ENCODE data around the gene COBL. TPM values are rescaled to one million over a fixed set of nuclear protein-coding genes. Genes with fewer than 3 reads are reported as not detected.

The COBL gene
- total RNA-seq, 4 donors from 2014 or later, result under 0.01 to 7.7 (median 2.6) TPM

- Histone ChIP-seq H3K27me3 (no peaks in the 10 kb centered on the region), H3K9me3 (no peaks in the 10 kb centered on the region), H3K4me1 (no peaks in the 10 kb centered on the region), H3K4me3 (no peak overlapping the region), H3K36me3 (no peaks in the 10 kb centered on the region), H3K27ac (no peak overlapping the region)
- TF ChIP-seq POLR2A (IDR thresholded peaks at IDR 0.05), result no peak
- intact Hi-C loops (cut with DNase I; ENCODE audit: low total_unique reads), result no loop called here
- DNase-seq, result no peak
Measured at GRCh38 chr7:51354897-51355296, 38.3 kb upstream of the COBL start.

- Histone ChIP-seq H3K9me3 (no peaks in the 10 kb centered on the region), H3K4me3 (no peak overlapping the region), H3K27ac (no peak overlapping the region), H3K4me1 (no peaks in the 10 kb centered on the region), H3K27me3 (no peaks in the 10 kb centered on the region), H3K36me3 (no peaks in the 10 kb centered on the region)
- no peak for DNase-seq
- intact Hi-C loops (cut with DNase I; ENCODE audit: low total_unique reads), result no loop called here
- TF ChIP-seq, protein P1, sequence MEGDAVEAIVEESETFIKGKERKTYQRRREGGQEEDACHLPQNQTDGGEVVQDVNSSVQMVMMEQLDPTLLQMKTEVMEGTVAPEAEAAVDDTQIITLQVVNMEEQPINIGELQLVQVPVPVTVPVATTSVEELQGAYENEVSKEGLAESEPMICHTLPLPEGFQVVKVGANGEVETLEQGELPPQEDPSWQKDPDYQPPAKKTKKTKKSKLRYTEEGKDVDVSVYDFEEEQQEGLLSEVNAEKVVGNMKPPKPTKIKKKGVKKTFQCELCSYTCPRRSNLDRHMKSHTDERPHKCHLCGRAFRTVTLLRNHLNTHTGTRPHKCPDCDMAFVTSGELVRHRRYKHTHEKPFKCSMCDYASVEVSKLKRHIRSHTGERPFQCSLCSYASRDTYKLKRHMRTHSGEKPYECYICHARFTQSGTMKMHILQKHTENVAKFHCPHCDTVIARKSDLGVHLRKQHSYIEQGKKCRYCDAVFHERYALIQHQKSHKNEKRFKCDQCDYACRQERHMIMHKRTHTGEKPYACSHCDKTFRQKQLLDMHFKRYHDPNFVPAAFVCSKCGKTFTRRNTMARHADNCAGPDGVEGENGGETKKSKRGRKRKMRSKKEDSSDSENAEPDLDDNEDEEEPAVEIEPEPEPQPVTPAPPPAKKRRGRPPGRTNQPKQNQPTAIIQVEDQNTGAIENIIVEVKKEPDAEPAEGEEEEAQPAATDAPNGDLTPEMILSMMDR (IDR thresholded peaks at IDR 0.05), result no peak
- TF ChIP-seq POLR2A (IDR thresholded peaks at IDR 0.05), result no peak
Measured at GRCh38 chr7:51354434-51354833, 37.8 kb upstream of the COBL start.

- no peaks in the 10 kb centered on the region for H3K27me3 ChIP-seq
- intact Hi-C loops (cut with DNase I; ENCODE audit: low total_unique reads), result no loop called here
- no peaks in the 10 kb centered on the region for H3K9me3 ChIP-seq
- H3K27ac ChIP-seq, result no peak overlapping the region
- H3K4me3 ChIP-seq, result no peak overlapping the region
- no peaks in the 10 kb centered on the region for H3K4me1 ChIP-seq
- H3K36me3 ChIP-seq, result no peaks in the 10 kb centered on the region
- no peak for DNase-seq
- TF ChIP-seq, protein P1 (IDR thresholded peaks at IDR 0.05), result no peak
- no peak for TF ChIP-seq POLR2A (IDR thresholded peaks at IDR 0.05)
Measured at GRCh38 chr7:51352174-51353100, 35.8 kb upstream of the COBL start.

DNA sequence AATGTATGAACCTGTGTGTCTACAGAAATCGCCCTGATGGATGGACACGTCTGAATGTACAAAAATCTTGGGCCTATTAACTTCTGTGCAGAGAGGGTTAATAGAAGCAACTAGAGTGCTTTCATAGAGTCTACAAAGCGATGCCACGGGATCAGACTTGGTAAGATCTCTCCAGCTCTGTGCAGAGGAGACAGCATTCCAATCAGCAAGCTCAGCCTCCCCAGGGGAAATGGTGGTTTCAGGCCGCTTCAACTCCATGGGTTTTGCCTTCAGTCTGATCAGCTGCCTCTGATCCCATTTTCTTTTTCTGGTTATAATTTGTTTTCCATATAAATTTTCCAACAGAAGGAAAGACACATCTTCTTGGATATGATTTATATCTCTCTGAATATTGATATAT, 35.1 kb upstream of the COBL start:
- Histone ChIP-seq H3K9me3 (no peaks in the 10 kb centered on the region), H3K27me3 (no peaks in the 10 kb centered on the region), H3K27ac (no peak overlapping the region), H3K36me3 (no peaks in the 10 kb centered on the region), H3K4me1 (no peaks in the 10 kb centered on the region), H3K4me3 (no peak overlapping the region)
- intact Hi-C loops (cut with DNase I; ENCODE audit: low total_unique reads), result no loop called here
- TF ChIP-seq POLR2A (IDR thresholded peaks at IDR 0.05), result no peak
- TF ChIP-seq, protein P1 (IDR thresholded peaks at IDR 0.05), result no peak
- DNase-seq, result no peak

- no peaks in the 10 kb centered on the region for H3K9me3 ChIP-seq
- H3K27me3 ChIP-seq, result no peaks in the 10 kb centered on the region
- DNase-seq, result no peak
- no peak overlapping the region for H3K27ac ChIP-seq
- no peaks in the 10 kb centered on the region for H3K36me3 ChIP-seq
- no peaks in the 10 kb centered on the region for H3K4me1 ChIP-seq
- intact Hi-C loops (cut with DNase I; ENCODE audit: low total_unique reads), result no loop called here
- H3K4me3 ChIP-seq, result no peak overlapping the region
- no peak for TF ChIP-seq POLR2A (IDR thresholded peaks at IDR 0.05)
- TF ChIP-seq, protein P1 (IDR thresholded peaks at IDR 0.05), result no peak
Measured at GRCh38 chr7:51350546-51350896, 33.9 kb upstream of the COBL start.

Measured in uterus (tissue), 4 donors.